Muscle of leg (tissue), 11 donors: Measurements from ENCODE around the gene CDH4. TPM values are rescaled to one million over a fixed set of nuclear protein-coding genes. Genes with fewer than 3 reads are reported as not detected.

Experiments
- DNase-seq: peaks from one replicate; pipeline ENCODE4 v3.0.0; 2013
- H3K27ac ChIP-seq: one replicate; pipeline ENCODE4 v1.5.1; 2013; ENCODE audit warnings: mild to moderate bottlenecking, low read length, control low read depth
- H3K27me3 ChIP-seq: one replicate; pipeline ENCODE4 v1.6.1; 2013; ENCODE audit warnings: low read length; ENCODE audit not compliant: control insufficient read depth, insufficient read depth
- H3K36me3 ChIP-seq: one replicate; pipeline ENCODE4 v1.6.1; 2013; ENCODE audit warnings: low read length; ENCODE audit not compliant: control insufficient read depth, insufficient read depth
- H3K4me1 ChIP-seq: one replicate; pipeline ENCODE4 v1.6.1; 2013; ENCODE audit warnings: low read length; ENCODE audit not compliant: control insufficient read depth, insufficient read depth
- H3K4me3 ChIP-seq: one replicate; pipeline ENCODE4 v1.5.1; 2013; ENCODE audit warnings: low read length, control low read depth
- H3K9me3 ChIP-seq: replicated peaks from 2 replicates; pipeline ENCODE4 v1.6.1; 2013; ENCODE audit warnings: low read depth, low read length; ENCODE audit not compliant: control insufficient read depth
- WGBS: methylation state at CpG from one replicate; pipeline ENCODE4 v1.1.5; 2013; ENCODE audit warnings: missing lambda C conversion rate; ENCODE audit not compliant: insufficient coverage; 5-methylcytosine and 5-hydroxymethylcytosine counted together
- polyA plus RNA-seq, 8 donors: library from polyadenylated mRNA; unstranded; fragments of 120-200 nt; gene quantifications; one replicate each; pipeline versions ENCODE4 v1.2.1 to v1.2.3, GENCODE V29; 2013; ENCODE audit warnings: inconsistent platforms in 1 of 8, low replicate concordance in 1 of 8; ENCODE audit not compliant: insufficient read length in 8 of 8, insufficient read depth in 1 of 8
- total RNA-seq: library from RNA; stranded (reverse); fragments of 120-200 nt; gene quantifications from one replicate; pipeline ENCODE4 v1.2.4, GENCODE V29; 2013

CDH4 gene
- total and polyA plus RNA-seq, 9 donors: 0.66 to 1.4 (median 1.2) TPM

DNA sequence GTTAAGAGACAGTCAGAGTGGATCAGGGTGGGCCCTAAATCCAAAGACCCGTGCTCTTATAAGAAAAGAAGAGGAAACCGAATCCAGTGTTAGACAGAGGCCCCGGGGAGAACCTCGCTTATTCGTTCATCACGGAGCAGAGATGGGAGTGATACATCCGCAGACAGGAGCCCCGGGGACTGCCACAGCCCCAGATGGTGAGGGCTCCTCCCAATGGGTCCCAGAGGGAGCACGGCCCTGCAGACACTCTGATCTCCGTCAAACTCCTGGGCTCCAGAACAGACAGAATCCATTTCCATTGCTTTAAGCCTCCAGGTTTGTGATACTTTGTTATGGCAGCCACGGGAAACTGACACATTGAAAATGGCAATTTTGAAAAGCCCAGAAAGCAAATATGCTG is 47.0 kb downstream of the CDH4 start:
- no peak for DNase-seq
- Histone ChIP-seq H3K36me3 (no peaks in the 10 kb centered on the region), H3K27me3 (peaks cover 8% of the 10 kb centered on the region), H3K4me1 (peaks cover 7% of the 10 kb centered on the region), H3K9me3 (no peaks in the 10 kb centered on the region), H3K27ac (no peak overlapping the region), H3K4me3 (no peak overlapping the region)
- 43% methylated on average over 11 of the region's 11 CpGs for WGBS

DNA sequence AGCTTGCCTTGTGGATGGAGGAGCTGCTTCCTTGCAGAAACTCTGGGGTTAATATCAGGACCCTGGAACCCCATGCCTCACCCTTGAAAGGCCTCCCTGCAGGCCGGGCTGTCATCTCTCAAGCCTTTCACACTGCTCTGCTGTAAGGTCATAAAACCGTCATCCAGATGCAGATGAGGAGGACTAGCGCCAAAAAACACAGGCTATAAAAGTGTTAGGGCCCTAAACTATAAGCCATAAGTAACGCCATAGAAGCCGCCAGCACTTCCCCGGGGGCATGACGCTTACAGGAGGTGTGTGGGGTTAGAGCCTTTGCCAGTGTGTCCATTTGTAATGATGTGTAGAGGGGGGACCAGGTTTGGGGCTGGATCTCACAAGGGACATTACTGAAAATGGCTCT is 47.6 kb downstream of the CDH4 start:
- 30% methylated on average over 2 of the region's 7 CpGs for WGBS
- peak; percentile 68 for DNase-seq
- Histone ChIP-seq H3K27me3 (peaks cover 8% of the 10 kb centered on the region), H3K4me1 (peaks cover 7% of the 10 kb centered on the region), H3K9me3 (no peaks in the 10 kb centered on the region), H3K27ac (no peak overlapping the region), H3K36me3 (no peaks in the 10 kb centered on the region), H3K4me3 (no peak overlapping the region)

GRCh38 chr20:61300293-61300692 is 48.2 kb downstream of the CDH4 start:
- Histone ChIP-seq H3K36me3 (no peaks in the 10 kb centered on the region), H3K27ac (no peak overlapping the region), H3K4me3 (no peak overlapping the region), H3K4me1 (peaks cover 7% of the 10 kb centered on the region), H3K9me3 (no peaks in the 10 kb centered on the region), H3K27me3 (peaks cover 8% of the 10 kb centered on the region)
- WGBS: 76% methylated on average over 13 of the region's 14 CpGs
- DNase-seq: no peak

DNA sequence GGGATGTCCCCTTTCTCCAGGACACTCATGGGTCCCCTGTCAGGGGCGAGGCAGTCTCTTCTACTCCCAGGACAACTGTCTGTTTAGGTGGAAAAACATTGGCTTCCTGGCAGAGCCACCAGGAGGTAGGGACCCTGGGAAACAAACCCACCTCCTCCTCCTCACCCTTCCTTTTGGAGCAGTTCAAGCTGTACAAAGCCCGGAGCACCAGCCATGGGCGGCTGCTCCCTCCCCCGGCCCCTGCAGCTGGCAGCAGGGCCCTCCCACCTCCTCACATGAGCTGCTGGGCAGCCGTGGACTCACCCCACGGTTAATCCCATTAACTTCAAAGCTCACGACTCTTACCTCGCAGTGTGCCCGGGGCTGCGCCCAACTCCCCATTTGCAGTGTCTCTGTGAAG is 48.6 kb downstream of the CDH4 start:
- no peaks in the 10 kb centered on the region for H3K36me3 ChIP-seq
- H3K4me3 ChIP-seq: no peak overlapping the region
- no peak overlapping the region for H3K27ac ChIP-seq
- DNase-seq: no peak
- H3K9me3 ChIP-seq: no peaks in the 10 kb centered on the region
- peaks cover 8% of the 10 kb centered on the region for H3K27me3 ChIP-seq
- 81% methylated on average over 5 of the region's 10 CpGs for WGBS
- peaks cover 7% of the 10 kb centered on the region for H3K4me1 ChIP-seq

DNA sequence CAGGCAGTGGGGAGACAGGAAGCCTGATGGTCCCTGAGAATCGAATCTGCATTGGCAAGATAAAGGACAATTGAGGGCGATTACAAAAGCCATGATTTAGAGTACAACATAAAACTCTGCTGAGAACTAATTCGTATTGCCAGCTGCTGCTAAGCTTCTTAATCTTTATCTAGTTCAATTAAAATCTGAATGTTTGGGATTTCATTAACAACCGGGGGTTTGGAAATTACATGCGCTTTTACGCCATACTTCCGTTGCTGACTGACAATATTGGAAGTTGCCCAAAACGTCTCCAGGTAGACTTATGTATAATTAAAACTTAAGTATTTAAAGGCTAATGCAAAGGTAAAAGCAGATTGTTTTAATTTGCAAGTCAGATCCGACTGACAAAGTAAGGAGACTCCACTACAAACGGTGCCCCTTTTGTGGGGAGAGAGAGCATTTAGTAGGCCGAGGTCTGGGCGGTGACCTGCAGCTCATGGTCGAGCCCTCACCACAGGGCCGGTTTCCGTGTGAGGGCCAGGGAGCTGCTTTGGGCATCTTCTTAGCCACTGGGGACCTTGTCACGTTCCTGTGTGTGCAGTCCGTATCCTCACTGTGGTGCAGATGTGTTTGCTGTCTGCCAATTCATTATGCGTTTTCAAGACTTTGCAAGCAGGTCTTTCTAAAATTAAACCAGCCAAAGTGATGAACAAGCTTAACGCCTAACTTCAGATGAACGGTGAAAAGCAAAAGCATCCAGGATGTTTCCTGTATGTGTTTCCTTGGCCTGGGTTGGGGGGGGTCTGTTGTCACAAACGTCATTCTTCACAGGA is 49.9 kb downstream of the CDH4 start:
- Histone ChIP-seq H3K4me3 (no peak overlapping the region), H3K9me3 (no peaks in the 10 kb centered on the region), H3K4me1 (peaks cover 7% of the 10 kb centered on the region), H3K27ac (no peak overlapping the region), H3K27me3 (peaks cover 4% of the 10 kb centered on the region), H3K36me3 (no peaks in the 10 kb centered on the region)
- no peak for DNase-seq
- 42% methylated on average over 12 of the region's 21 CpGs for WGBS

GRCh38 chr20:61303217-61303616 is 51.2 kb downstream of the CDH4 start:
- Histone ChIP-seq H3K4me1 (peaks cover 7% of the 10 kb centered on the region), H3K9me3 (no peaks in the 10 kb centered on the region), H3K36me3 (no peaks in the 10 kb centered on the region), H3K27ac (no peak overlapping the region), H3K27me3 (peaks cover 9% of the 10 kb centered on the region), H3K4me3 (no peak overlapping the region)
- DNase-seq: no peak
- 91% methylated on average over 8 of the region's 8 CpGs for WGBS

GRCh38 chr20:61303675-61304074 is 51.6 kb downstream of the CDH4 start:
- Histone ChIP-seq H3K27ac (no peak overlapping the region), H3K27me3 (peaks cover 10% of the 10 kb centered on the region), H3K36me3 (no peaks in the 10 kb centered on the region), H3K9me3 (no peaks in the 10 kb centered on the region), H3K4me1 (peaks cover 7% of the 10 kb centered on the region), H3K4me3 (no peak overlapping the region)
- WGBS: 57% methylated on average over 11 of the region's 12 CpGs
- no peak for DNase-seq

DNA sequence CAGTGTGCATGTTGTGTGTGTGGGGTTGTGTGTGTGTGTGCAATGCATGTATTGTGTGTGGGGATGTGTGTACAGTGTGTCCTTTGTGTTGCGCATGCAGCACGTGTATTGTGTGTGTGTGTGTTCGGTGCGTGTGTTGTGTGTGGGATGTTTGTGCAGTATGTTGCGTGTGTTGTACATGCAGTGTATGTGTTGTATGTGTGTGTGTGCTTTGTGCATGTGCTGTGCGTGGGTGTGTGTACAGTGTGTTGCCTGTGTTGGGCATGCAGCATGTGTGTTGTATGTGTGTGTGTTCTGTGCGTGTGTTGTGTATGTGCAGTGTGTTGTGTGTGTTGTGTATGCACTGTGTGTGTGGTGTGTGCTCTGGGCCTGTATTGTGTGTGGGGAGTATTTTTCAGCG is 52.7 kb downstream of the CDH4 start:
- no peaks in the 10 kb centered on the region for H3K9me3 ChIP-seq
- H3K36me3 ChIP-seq: no peaks in the 10 kb centered on the region
- no peak for DNase-seq
- H3K4me3 ChIP-seq: no peak overlapping the region
- peaks cover 11% of the 10 kb centered on the region for H3K27me3 ChIP-seq
- peaks cover 4% of the 10 kb centered on the region for H3K4me1 ChIP-seq
- H3K27ac ChIP-seq: no peak overlapping the region
- 93% methylated on average over 8 of the region's 8 CpGs for whole genome bisulfite sequencing

- H3K36me3 ChIP-seq: no peaks in the 10 kb centered on the region
- no peak overlapping the region for H3K4me3 ChIP-seq
- H3K9me3 ChIP-seq: no peaks in the 10 kb centered on the region
- 80% methylated on average over 3 of the region's 10 CpGs for WGBS
- peaks cover 7% of the 10 kb centered on the region for H3K27me3 ChIP-seq
- no peak for DNase-seq
- H3K4me1 ChIP-seq: no peaks in the 10 kb centered on the region
- H3K27ac ChIP-seq: no peak overlapping the region
Measured at GRCh38 chr20:61306937-61307475, 54.9 kb downstream of the CDH4 start.

DNA sequence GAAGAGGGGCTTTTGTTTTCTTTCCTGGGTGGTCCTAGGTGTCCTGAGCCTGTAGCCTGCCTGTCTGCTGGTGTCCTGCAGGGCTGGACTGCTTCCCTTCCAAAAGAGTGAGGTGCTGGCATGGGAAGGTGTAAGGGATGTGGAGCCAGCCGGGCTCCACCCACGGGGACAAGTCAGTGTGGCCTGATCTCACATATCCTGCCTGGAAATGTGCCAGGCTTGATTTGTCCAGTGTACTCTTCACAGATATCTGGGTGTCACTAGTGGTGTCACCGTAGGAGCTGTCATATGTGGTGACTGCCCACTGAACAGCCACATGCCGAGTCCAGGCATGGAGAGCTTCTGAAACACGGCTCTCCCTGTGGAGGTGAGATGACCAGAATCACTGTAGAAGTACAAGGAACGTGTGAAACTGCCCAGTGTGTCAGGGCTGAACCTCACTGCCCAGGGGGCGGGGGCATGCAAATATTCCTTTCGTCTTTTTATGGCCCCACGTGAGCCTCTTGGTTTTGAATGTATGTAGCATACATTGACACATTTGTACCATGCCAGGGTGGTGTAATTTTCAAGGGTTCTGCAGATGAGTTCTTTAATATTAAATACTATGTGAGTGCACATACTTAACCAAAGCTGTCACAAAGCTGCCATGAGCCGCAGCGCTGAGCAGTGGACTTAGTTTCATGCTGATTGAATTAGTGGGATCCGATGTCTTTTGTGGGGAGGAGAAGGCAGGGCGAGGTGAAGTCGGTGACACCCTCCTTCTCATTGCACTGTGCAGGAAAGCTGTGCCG is 55.8 kb downstream of the CDH4 start:
- 36% methylated on average over 11 of the region's 15 CpGs for WGBS
- no peak overlapping the region for H3K27ac ChIP-seq
- DNase-seq: no peak
- no peaks in the 10 kb centered on the region for H3K4me1 ChIP-seq
- H3K27me3 ChIP-seq: peaks cover 7% of the 10 kb centered on the region
- H3K9me3 ChIP-seq: no peaks in the 10 kb centered on the region
- no peaks in the 10 kb centered on the region for H3K36me3 ChIP-seq
- H3K4me3 ChIP-seq: no peak overlapping the region
